SK-N-SH treated with all-trans-retinoic acid at 6 μM for 48 hours (cell line): Measurements from ENCODE around the gene ZNF446.
"Not testable (repeated sequence)": the region's sequence is repeated elsewhere in the genome, so short reads cannot be mapped to it uniquely, and the experiment has no call there.

Experiments
- ATAC-seq: fragments of 200-7000 bp; cut with Tn5 transposase; 3 replicates; pipeline ENCODE4 v1.9.1; 2020; ENCODE audit warnings: mild to moderate bottlenecking, moderate library complexity
- ARNTL ChIP-seq: fragments of 450-650 bp; formaldehyde crosslinking; IDR thresholded peaks from 2 replicates; pipeline ENCODE4 v1.5.0; 2020; ENCODE audit warnings: low read depth, mild to moderate bottlenecking, moderate library complexity, borderline replicate concordance
- BACH2 ChIP-seq: fragments of 250-450 bp; sonication (Bioruptor Pico); IDR thresholded peaks from 2 replicates; pipeline ENCODE4 v1.9.0; 2021; ENCODE audit warnings: mild to moderate bottlenecking, borderline replicate concordance
- CREB5 ChIP-seq: fragments of 250-450 bp; sonication (Bioruptor Pico); IDR thresholded peaks from 2 replicates; pipeline ENCODE4 v1.5.1; 2020; ENCODE audit warnings: low read depth, mild to moderate bottlenecking, moderate library complexity
- CSDC2 ChIP-seq: fragments of 250-450 bp; sonication (Bioruptor Pico); IDR thresholded peaks from 2 replicates; pipeline ENCODE4 v1.5.0; 2020; ENCODE audit warnings: mild to moderate bottlenecking, moderate library complexity
- CSRNP3 ChIP-seq: fragments of 250-450 bp; sonication (Bioruptor Pico); IDR thresholded peaks from 2 replicates; pipeline ENCODE4 v1.5.1; 2021; ENCODE audit warnings: mild to moderate bottlenecking, moderate library complexity
- GLIS3 ChIP-seq: fragments of 250-450 bp; sonication (Bioruptor Pico); IDR thresholded peaks from 2 replicates; pipeline ENCODE4 v1.5.0; 2020; ENCODE audit warnings: mild to moderate bottlenecking, moderate library complexity
- ISL1 ChIP-seq: fragments of 250-450 bp; sonication (Bioruptor Pico); IDR thresholded peaks from 2 replicates; pipeline ENCODE4 v2.1.2; 2022; ENCODE audit warnings: mild to moderate bottlenecking, moderate library complexity
- OSR1 ChIP-seq: fragments of 250-450 bp; sonication (Bioruptor Pico); IDR thresholded peaks from 2 replicates; pipeline ENCODE4 v1.8.0; 2022; ENCODE audit warnings: moderate library complexity, mild to moderate bottlenecking, inconsistent platforms
- PATZ1 ChIP-seq: fragments of 250-450 bp; sonication (Bioruptor Pico); IDR thresholded peaks from 2 replicates; pipeline ENCODE4 v1.8.0; 2020; ENCODE audit warnings: mild to moderate bottlenecking, moderate library complexity, borderline replicate concordance
- POU6F1 ChIP-seq: fragments of 250-450 bp; sonication (Bioruptor Pico); IDR thresholded peaks from 2 replicates; pipeline ENCODE4 v1.8.0; 2021; ENCODE audit warnings: low read depth, mild to moderate bottlenecking, moderate library complexity, borderline replicate concordance
- RARB ChIP-seq: fragments of 250-450 bp; sonication (Bioruptor Pico); IDR thresholded peaks from 2 replicates; pipeline ENCODE4 v1.8.0; 2021; ENCODE audit warnings: mild to moderate bottlenecking, moderate library complexity
- SNAI2 ChIP-seq: fragments of 250-450 bp; sonication (Bioruptor Pico); IDR thresholded peaks from 2 replicates; pipeline ENCODE4 v1.5.0; 2020; ENCODE audit warnings: mild to moderate bottlenecking, moderate library complexity
- TSHZ2 ChIP-seq: fragments of 250-450 bp; sonication (Bioruptor Pico); IDR thresholded peaks from 2 replicates; pipeline ENCODE4 v1.5.0; 2020; ENCODE audit warnings: mild to moderate bottlenecking, moderate library complexity
- ZC3H10 ChIP-seq: fragments of 250-450 bp; sonication (Bioruptor Pico); IDR thresholded peaks from 2 replicates; pipeline ENCODE4 v1.5.1; 2021; ENCODE audit warnings: mild to moderate bottlenecking, moderate library complexity
- ZFP3 ChIP-seq: fragments of 250-450 bp; sonication (Bioruptor Pico); IDR thresholded peaks from 2 replicates; pipeline ENCODE4 v1.5.0; 2020; ENCODE audit warnings: mild to moderate bottlenecking, moderate library complexity
- ZFP30 ChIP-seq: fragments of 450-650 bp; formaldehyde crosslinking; IDR thresholded peaks from 2 replicates; pipeline ENCODE4 v1.5.0; 2022; ENCODE audit warnings: mild to moderate bottlenecking, moderate library complexity
- ZNF70 ChIP-seq: fragments of 450-650 bp; formaldehyde crosslinking; IDR thresholded peaks from 2 replicates; pipeline ENCODE4 v1.5.0; 2020; ENCODE audit warnings: mild to moderate bottlenecking, moderate library complexity

Gene ZNF446

GRCh38 chr19:58439576-58440554 lies 36.3 kb upstream of the ZNF446 start, which contains the start of gene ZNF132 (continued):
- TF ChIP-seq POU6F1 (CRISPR knock-in tag) (no peak), RARB (CRISPR knock-in tag) (no peak), ZFP3 (CRISPR knock-in tag) (no peak), TSHZ2 (CRISPR knock-in tag) (no peak), SNAI2 (CRISPR knock-in tag) (no peak)

- ATAC-seq: no peak
- no peak for TF ChIP-seq OSR1 (CRISPR knock-in tag)
- TF ChIP-seq CSRNP3: no peak
- TF ChIP-seq, all 23 proteins: peak for 0
These were observed 35.6 kb upstream of the ZNF446 start for GRCh38 chr19:58440556-58440955.

GRCh38 chr19:58442986-58443385 lies 33.2 kb upstream of the ZNF446 start:
- not testable (repeated sequence) for ATAC-seq

GRCh38 chr19:58448860-58449259 lies 27.3 kb upstream of the ZNF446 start:
- ATAC-seq: not testable (repeated sequence)

GRCh38 chr19:58449980-58450379 lies 26.2 kb upstream of the ZNF446 start:
- ATAC-seq: not testable (repeated sequence)

GRCh38 chr19:58450856-58451357 lies 25.2 kb upstream of the ZNF446 start:
- TF ChIP-seq GLIS3 (CRISPR knock-in tag): no peak
- TF ChIP-seq, all 23 proteins: peak for 0
- ATAC-seq: peak; percentile 30

- ATAC-seq: peak; percentile 98
- no peak for TF ChIP-seq CSDC2 (CRISPR knock-in tag)
- no peak for TF ChIP-seq SNAI2 (CRISPR knock-in tag)
- no peak for TF ChIP-seq ZNF70
- no peak for TF ChIP-seq CREB5 (CRISPR knock-in tag)
- TF ChIP-seq BACH2: no peak
- TF ChIP-seq ZFP3 (CRISPR knock-in tag): no peak
- TF ChIP-seq PATZ1 (CRISPR knock-in tag): no peak
- TF ChIP-seq CSRNP3: no peak
- TF ChIP-seq OSR1 (CRISPR knock-in tag): no peak
- TF ChIP-seq GLIS3 (CRISPR knock-in tag): no peak
- TF ChIP-seq ARNTL (CRISPR knock-in tag): no peak
- TF ChIP-seq ZC3H10: no peak
- TF ChIP-seq RARB (CRISPR knock-in tag): no peak
- TF ChIP-seq ZFP30 (CRISPR knock-in tag): no peak
- no peak for TF ChIP-seq ISL1 (CRISPR knock-in tag)
These were observed 24.6 kb upstream of the ZNF446 start, which contains the start of gene ZNF324B for GRCh38 chr19:58451358-58452101. ZNF324B (plus strand) TSS chr19:58451622; CDS start chr19:58453702, 2,080 bp downstream.
